DND-41 (cell line): ENCODE results near the gene PHC3.
A peak's percentile ranks its signal among the peaks of the same experiment; 100 is the strongest.

Experiments
- ATAC-seq: fragments of 200-7000 bp; cut with Tn5 transposase; 3 replicates; pipeline ENCODE4 v1.9.1; 2021; ENCODE audit warnings: low read depth; ENCODE audit not compliant: insufficient read depth
- DNase-seq: peaks from one replicate; pipeline ENCODE4 v3.0.0-alpha.2; 2020
- H2AFZ ChIP-seq: 2 replicates; pipeline ENCODE4 v1.6.0; 2012; ENCODE audit warnings: low read depth, low read length
- H3K27ac ChIP-seq: 2 replicates; pipeline ENCODE4 v1.5.1; 2012; ENCODE audit warnings: low read length, inconsistent platforms
- H3K27me3 ChIP-seq: fragments of 200-600 bp; sonication (generic); 2 replicates; pipeline ENCODE4 v1.6.0; 2012; ENCODE audit warnings: low read length, mild to moderate bottlenecking, inconsistent platforms; ENCODE audit not compliant: insufficient read depth, poor library complexity
- H3K36me3 ChIP-seq: 2 replicates; pipeline ENCODE4 v1.5.1; 2012; ENCODE audit warnings: low read length, inconsistent platforms; ENCODE audit not compliant: insufficient read depth
- H3K4me1 ChIP-seq: 2 replicates; pipeline ENCODE4 v1.5.1; 2012; ENCODE audit warnings: mild to moderate bottlenecking, low read length; ENCODE audit not compliant: insufficient read depth
- H3K4me2 ChIP-seq: 2 replicates; pipeline ENCODE4 v1.6.0; 2012; ENCODE audit warnings: mild to moderate bottlenecking, moderate library complexity, low read length, inconsistent platforms; ENCODE audit not compliant: insufficient read depth
- H3K4me3 ChIP-seq, 2 experiments: fragments of 200-600 bp in 1 of 2; shearing (Covaris generic) in 1 of 2; 2 replicates each; pipeline ENCODE4 v1.5.1; 2012 to 2016; ENCODE audit warnings: inconsistent platforms in 2 of 2, low read length in 2 of 2, mild to moderate bottlenecking in 2 of 2, low read depth in 1 of 2, moderate library complexity in 1 of 2
- H3K79me2 ChIP-seq: 2 replicates; pipeline ENCODE4 v1.6.0; 2012; ENCODE audit warnings: low read length, inconsistent platforms; ENCODE audit not compliant: insufficient read depth
- H3K9ac ChIP-seq: 2 replicates; pipeline ENCODE4 v1.6.0; 2012; ENCODE audit warnings: low read depth, mild to moderate bottlenecking, inconsistent platforms, low read length, moderate library complexity
- H3K9me3 ChIP-seq: 2 replicates; pipeline ENCODE4 v1.5.1; 2012; ENCODE audit warnings: low read length, moderate library complexity, mild to moderate bottlenecking, inconsistent platforms; ENCODE audit not compliant: insufficient read depth, severe bottlenecking
- H4K20me1 ChIP-seq: 2 replicates; pipeline ENCODE4 v1.6.0; 2012; ENCODE audit warnings: low read length; ENCODE audit not compliant: insufficient read depth
- EZH2 ChIP-seq: IDR thresholded peaks from 3 replicates; pipeline ENCODE4 v1.6.1; 2012; ENCODE audit warnings: borderline replicate concordance, low read depth, mild to moderate bottlenecking, moderate library complexity, low read length, inconsistent platforms; ENCODE audit not compliant: severe bottlenecking
- TF ChIP-seq, protein P1 (sequence below): IDR thresholded peaks from 2 replicates; pipeline ENCODE4 v1.5.1; 2012; ENCODE audit warnings: borderline replicate concordance, low read length, moderate library complexity, mild to moderate bottlenecking; ENCODE audit not compliant: poor library complexity, severe bottlenecking; ENCODE audit errors: extremely low read depth

The PHC3 gene

DNA sequence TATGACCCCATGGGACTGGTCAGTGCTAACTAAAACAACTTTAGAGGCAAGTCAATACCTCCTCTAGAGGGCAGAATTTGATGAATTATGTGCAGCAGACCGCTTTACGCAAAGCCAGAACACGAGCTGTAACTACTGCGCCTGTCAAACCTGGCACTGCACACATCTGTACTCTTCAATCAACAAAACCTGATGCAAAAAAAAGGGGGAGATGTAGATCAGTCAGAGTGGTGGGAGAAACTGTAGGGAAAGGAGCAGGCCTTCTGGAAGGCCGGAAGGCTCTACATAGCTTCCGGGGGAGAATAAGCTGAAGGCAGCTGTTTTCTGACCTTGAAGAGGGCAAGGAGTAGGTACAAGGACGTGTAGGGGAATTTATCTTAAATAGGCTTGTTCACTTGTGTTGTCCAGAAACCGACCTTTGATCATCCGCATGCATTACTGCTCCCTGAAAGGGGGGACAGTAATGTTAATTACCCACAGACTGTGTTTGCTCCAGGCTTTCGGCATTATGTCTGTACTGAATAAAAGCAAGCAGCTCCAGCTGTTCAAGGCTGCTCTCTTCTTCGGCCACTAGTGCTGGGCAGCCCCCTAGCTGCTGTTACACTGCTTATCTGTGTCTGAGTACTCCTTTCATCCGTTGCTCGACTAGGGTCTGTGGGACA lies 102.8 kb downstream of the PHC3 start:
- no peak overlapping the region for H3K9ac ChIP-seq
- TF ChIP-seq, protein P1, sequence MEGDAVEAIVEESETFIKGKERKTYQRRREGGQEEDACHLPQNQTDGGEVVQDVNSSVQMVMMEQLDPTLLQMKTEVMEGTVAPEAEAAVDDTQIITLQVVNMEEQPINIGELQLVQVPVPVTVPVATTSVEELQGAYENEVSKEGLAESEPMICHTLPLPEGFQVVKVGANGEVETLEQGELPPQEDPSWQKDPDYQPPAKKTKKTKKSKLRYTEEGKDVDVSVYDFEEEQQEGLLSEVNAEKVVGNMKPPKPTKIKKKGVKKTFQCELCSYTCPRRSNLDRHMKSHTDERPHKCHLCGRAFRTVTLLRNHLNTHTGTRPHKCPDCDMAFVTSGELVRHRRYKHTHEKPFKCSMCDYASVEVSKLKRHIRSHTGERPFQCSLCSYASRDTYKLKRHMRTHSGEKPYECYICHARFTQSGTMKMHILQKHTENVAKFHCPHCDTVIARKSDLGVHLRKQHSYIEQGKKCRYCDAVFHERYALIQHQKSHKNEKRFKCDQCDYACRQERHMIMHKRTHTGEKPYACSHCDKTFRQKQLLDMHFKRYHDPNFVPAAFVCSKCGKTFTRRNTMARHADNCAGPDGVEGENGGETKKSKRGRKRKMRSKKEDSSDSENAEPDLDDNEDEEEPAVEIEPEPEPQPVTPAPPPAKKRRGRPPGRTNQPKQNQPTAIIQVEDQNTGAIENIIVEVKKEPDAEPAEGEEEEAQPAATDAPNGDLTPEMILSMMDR: peak; percentile 50
- no peak for TF ChIP-seq EZH2
- ATAC-seq: no peak

GRCh38 chr3:170077361-170077760 lies 104.2 kb downstream of the PHC3 start:
- Histone ChIP-seq H3K4me1 (peaks cover 26% of the 10 kb centered on the region), H3K9ac (0 out of 2 replicates have a peak overlapping the region, but pooled peaks have one; percentile 8), H3K4me2 (no peak overlapping the region), H3K9me3 (no peaks in the 10 kb centered on the region), H3K4me3 (no peak overlapping the region), H3K27me3 (no peaks in the 10 kb centered on the region), H3K79me2 (no peaks in the 10 kb centered on the region), H3K36me3 (no peaks in the 10 kb centered on the region), H3K27ac (peak overlapping the region; percentile 65), H2AFZ (no peak overlapping the region), H4K20me1 (no peaks in the 10 kb centered on the region)
- TF ChIP-seq, protein P1: no peak
- no peak for TF ChIP-seq EZH2
- ATAC-seq (no peak), DNase-seq (no peak)

More for the DNA sequence above, 102.8 kb downstream of the PHC3 start:
- H3K27me3 ChIP-seq: no peaks in the 10 kb centered on the region
- no peaks in the 10 kb centered on the region for H4K20me1 ChIP-seq
- H3K79me2 ChIP-seq: no peaks in the 10 kb centered on the region
- no peaks in the 10 kb centered on the region for H3K9me3 ChIP-seq
- H3K36me3 ChIP-seq: peaks cover 4% of the 10 kb centered on the region; the same call in 1 of the 2 replicates
- H3K4me1 ChIP-seq: peaks cover 26% of the 10 kb centered on the region
- no peak overlapping the region for H3K27ac ChIP-seq
- H3K4me2 ChIP-seq: no peak overlapping the region
- H3K4me3 ChIP-seq: no peak overlapping the region
- DNase-seq: no peak
- no peak overlapping the region for H2AFZ ChIP-seq

DNA sequence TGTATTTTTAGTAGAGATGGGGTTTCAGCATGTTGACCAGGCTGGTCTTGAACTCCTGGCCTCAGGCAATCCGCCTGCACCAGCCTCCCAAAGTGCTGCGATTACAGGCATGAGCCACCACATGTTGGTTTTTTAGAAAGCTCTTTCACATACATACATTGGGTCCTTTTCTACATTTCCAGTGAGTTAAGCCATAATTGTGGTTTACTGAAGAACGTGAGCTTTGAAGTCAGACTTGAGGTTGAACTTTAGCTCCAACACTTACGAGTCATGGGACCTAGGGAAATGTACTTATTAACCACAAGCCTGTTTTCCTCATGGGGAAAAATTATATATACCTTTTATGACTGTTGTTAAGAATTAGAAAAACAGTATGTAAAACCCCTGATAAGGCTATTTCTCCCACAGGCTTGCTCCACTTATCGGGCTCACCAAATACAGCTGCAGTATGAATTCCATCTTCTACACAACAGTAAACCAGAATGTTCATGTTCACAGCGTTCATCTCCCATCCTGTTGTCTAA lies 104.8 kb downstream of the PHC3 start:
- ATAC-seq (peak; percentile 87), DNase-seq (peak; percentile 49)
- Histone ChIP-seq H2AFZ (no peak overlapping the region), H3K9me3 (no peaks in the 10 kb centered on the region), H3K4me2 (no peak overlapping the region), H3K36me3 (no peaks in the 10 kb centered on the region), H3K27me3 (no peaks in the 10 kb centered on the region), H3K4me3 (no peak overlapping the region), H3K79me2 (no peaks in the 10 kb centered on the region), H4K20me1 (no peaks in the 10 kb centered on the region), H3K27ac (peak overlapping the region; percentile 65), H3K9ac (0 out of 2 replicates have a peak overlapping the region, but pooled peaks have one; percentile 8), H3K4me1 (peaks cover 26% of the 10 kb centered on the region)
- TF ChIP-seq EZH2: no peak
- TF ChIP-seq, protein P1: no peak
